Small intestine (tissue), 7 donors: ENCODE measurements around the gene IGF2R. TPM values are rescaled to one million over a fixed set of nuclear protein-coding genes. Genes with fewer than 3 reads are reported as not detected.

ENCODE experiments used
- DNase-seq, 2 donors: peaks; one replicate each; pipeline versions ENCODE4 v3.0.0 to v3.0.0-alpha.2; 2013
- FAIRE-seq: peaks from 2 replicates; lab custom pipeline; 2012; peaks lifted over from hg19 to GRCh38; lab: Jason Lieb, UNC
- H3K27ac ChIP-seq, 3 donors: one replicate each; pipeline ENCODE4 v1.5.1; 2013; ENCODE audit warnings: low read length in 2 of 3, mild to moderate bottlenecking in 2 of 3, control low read depth in 1 of 3, inconsistent platforms in 1 of 3, low read depth in 1 of 3, moderate library complexity in 1 of 3
- H3K27me3 ChIP-seq, 3 donors: one replicate each; pipeline ENCODE4 v1.6.1; 2013; ENCODE audit warnings: low read length in 3 of 3, inconsistent platforms in 1 of 3; ENCODE audit not compliant: control insufficient read depth in 3 of 3, insufficient read depth in 3 of 3
- H3K36me3 ChIP-seq, 3 donors: one replicate each; pipeline ENCODE4 v1.6.1; 2013; ENCODE audit warnings: low read length in 3 of 3, inconsistent platforms in 1 of 3, low read depth in 1 of 3, mild to moderate bottlenecking in 1 of 3, moderate library complexity in 1 of 3; ENCODE audit not compliant: control insufficient read depth in 3 of 3, insufficient read depth in 2 of 3
- H3K4me1 ChIP-seq, 3 donors: one replicate each; pipeline ENCODE4 v1.6.1; 2013; ENCODE audit warnings: low read length in 2 of 3, inconsistent platforms in 1 of 3, low read depth in 1 of 3, mild to moderate bottlenecking in 1 of 3, moderate library complexity in 1 of 3; ENCODE audit not compliant: control insufficient read depth in 3 of 3, insufficient read depth in 2 of 3
- H3K4me3 ChIP-seq, 3 donors: one replicate each; pipeline ENCODE4 v1.5.1; 2013; ENCODE audit warnings: low read length in 3 of 3, control low read depth in 1 of 3, inconsistent platforms in 1 of 3, low read depth in 1 of 3, mild to moderate bottlenecking in 1 of 3, moderate library complexity in 1 of 3
- H3K9me3 ChIP-seq, 2 donors: one replicate each; pipeline ENCODE4 v1.6.1; 2013; ENCODE audit warnings: low read depth in 1 of 2, low read length in 1 of 2; ENCODE audit not compliant: control insufficient read depth in 2 of 2, insufficient read depth in 1 of 2
- WGBS, 3 donors: extraction: QIAGEN DNeasy Blood & Tissue Kit; methylation state at CpG; one replicate each; pipeline ENCODE4 v1.1.7; 2013; 5-methylcytosine and 5-hydroxymethylcytosine counted together
- polyA plus RNA-seq, 4 donors: library from polyadenylated mRNA; stranded (reverse) in 3 of 4; unstranded in 1 of 4; fragments of 200-250 nt in 3 of 4; fragments of 120-200 nt in 1 of 4; gene quantifications; one replicate each; pipeline versions ENCODE4 v1.2.1 to v1.2.3, GENCODE V29; 2013
- donor health status: healthy with polysubstance abuse.
- donor health status: control.
- donor health status: control.
- donor health status: Bipolar disorder and iron deficiency.
- donor health status: healthy.

Gene IGF2R
- polyA plus RNA-seq, 4 donors, result 4.9 to 111 (median 14.7) TPM

GRCh38 chr6:160115421-160115820, 146.5 kb downstream of the IGF2R start:
- DNase-seq (no peak), FAIRE-seq (no peak)
- Histone ChIP-seq H3K9me3 (peaks cover 0 to 23% of the 10 kb centered on the region in 2 donors), H3K36me3 (peaks cover 0 to 36% (median 0%) of the 10 kb centered on the region in 3 donors), H3K27ac (no peak overlapping the region), H3K4me1 (peaks cover 0 to 4% (median 0%) of the 10 kb centered on the region in 3 donors), H3K27me3 (no peaks in the 10 kb centered on the region), H3K4me3 (no peak overlapping the region)
- 94 to 100% (median 98%) methylated on average over 3 of the region's 3 CpGs for WGBS, 3 donors

- WGBS, 3 donors, result 93 to 100% (median 93%) methylated on average over 1 to 2 of the region's 2 CpGs
- H3K27ac ChIP-seq, result no peak overlapping the region
- FAIRE-seq (no peak), DNase-seq (no peak)
- H3K4me3 ChIP-seq, result no peak overlapping the region
- H3K36me3 ChIP-seq, result peaks cover 0 to 36% (median 0%) of the 10 kb centered on the region in 3 donors
- H3K4me1 ChIP-seq, result peaks cover 0 to 4% (median 0%) of the 10 kb centered on the region in 3 donors
- H3K27me3 ChIP-seq, result no peaks in the 10 kb centered on the region
- peaks cover 0 to 23% of the 10 kb centered on the region in 2 donors for H3K9me3 ChIP-seq
Observed at GRCh38 chr6:160116411-160116810, 147.5 kb downstream of the IGF2R start.

GRCh38 chr6:160117137-160117536, 148.3 kb downstream of the IGF2R start:
- no peaks in the 10 kb centered on the region for H3K27me3 ChIP-seq
- H3K36me3 ChIP-seq, result peaks cover 0 to 40% (median 0%) of the 10 kb centered on the region in 3 donors
- peaks cover 0 to 23% of the 10 kb centered on the region in 2 donors for H3K9me3 ChIP-seq
- DNase-seq (no peak), FAIRE-seq (no peak)
- H3K4me1 ChIP-seq, result peaks cover 0 to 4% (median 0%) of the 10 kb centered on the region in 3 donors
- WGBS, 3 donors, result 94 to 97% (median 94%) methylated on average over 6 of the region's 6 CpGs
- H3K27ac ChIP-seq, result no peak overlapping the region
- no peak overlapping the region for H3K4me3 ChIP-seq

GRCh38 chr6:160118620-160119229, 149.8 kb downstream of the IGF2R start:
- no peak overlapping the region for H3K27ac ChIP-seq
- H3K27me3 ChIP-seq, result no peaks in the 10 kb centered on the region
- DNase-seq (no peak), FAIRE-seq (no peak)
- peaks cover 0 to 4% (median 0%) of the 10 kb centered on the region in 3 donors for H3K4me1 ChIP-seq
- H3K4me3 ChIP-seq, result no peak overlapping the region
- peaks cover 0 to 48% (median 0%) of the 10 kb centered on the region in 3 donors for H3K36me3 ChIP-seq
- 79 to 86% (median 81%) methylated on average over 5 of the region's 5 CpGs for WGBS, 3 donors
- H3K9me3 ChIP-seq, result peaks cover 0 to 23% of the 10 kb centered on the region in 2 donors

GRCh38 chr6:160120087-160120486, 151.2 kb downstream of the IGF2R start:
- H3K4me3 ChIP-seq, result no peak overlapping the region
- peaks cover 0 to 23% of the 10 kb centered on the region in 2 donors for H3K9me3 ChIP-seq
- no peak for FAIRE-seq
- H3K36me3 ChIP-seq, result peaks cover 0 to 48% (median 2%) of the 10 kb centered on the region in 3 donors
- peak in 1 of 2 donors; percentile 33 for DNase-seq
- WGBS, 3 donors, result 71 to 86% (median 73%) methylated on average over 1 of the region's 1 CpG
- H3K27ac ChIP-seq, result no peak overlapping the region
- no peaks in the 10 kb centered on the region for H3K27me3 ChIP-seq
- peaks cover 0 to 16% (median 10%) of the 10 kb centered on the region in 3 donors for H3K4me1 ChIP-seq

GRCh38 chr6:160121558-160121957, 152.7 kb downstream of the IGF2R start, which contains the start of gene SLC22A1:
TSS of gene SLC22A1 (plus strand) at chr6:160121815. CDS start at chr6:160121936, 121 bp downstream.
- Histone ChIP-seq H3K36me3 (peaks cover 0 to 42% (median 2%) of the 10 kb centered on the region in 3 donors), H3K27me3 (no peaks in the 10 kb centered on the region), H3K4me1 (peaks cover 0 to 16% (median 10%) of the 10 kb centered on the region in 3 donors), H3K9me3 (peaks cover 0 to 22% of the 10 kb centered on the region in 2 donors), H3K27ac (no peak within 1 kb of the TSS), H3K4me3 (no peak within 1 kb of the TSS)
- WGBS, 3 donors, result 65 to 85% (median 69%) methylated on average over 8 of the region's 8 CpGs
- FAIRE-seq, result no peak
- no peak for DNase-seq

- Histone ChIP-seq H3K4me3 (no peak overlapping the region), H3K27me3 (no peaks in the 10 kb centered on the region), H3K27ac (no peak overlapping the region), H3K9me3 (peaks cover 0 to 18% of the 10 kb centered on the region in 2 donors), H3K36me3 (peaks cover 0 to 39% (median 2%) of the 10 kb centered on the region in 3 donors), H3K4me1 (peaks cover 0 to 16% (median 10%) of the 10 kb centered on the region in 3 donors)
- DNase-seq, result no peak
- no peak for FAIRE-seq
- 84 to 95% (median 91%) methylated on average over 14 of the region's 14 CpGs for WGBS, 3 donors
Observed at GRCh38 chr6:160121981-160122380, 153.1 kb downstream of the IGF2R start.

GRCh38 chr6:160122744-160123143, 153.9 kb downstream of the IGF2R start:
- DNase-seq (no peak), FAIRE-seq (no peak)
- Histone ChIP-seq H3K9me3 (peaks cover 0 to 10% of the 10 kb centered on the region in 2 donors), H3K27me3 (no peaks in the 10 kb centered on the region), H3K4me1 (peaks cover 0 to 16% (median 10%) of the 10 kb centered on the region in 3 donors), H3K4me3 (no peak overlapping the region), H3K36me3 (peaks cover 0 to 35% (median 2%) of the 10 kb centered on the region in 3 donors), H3K27ac (no peak overlapping the region)
- WGBS, 3 donors, result 84 to 94% (median 85%) methylated on average over 5 of the region's 5 CpGs
